Measurements from ENCODE around the gene PGLYRP4. TPM values are rescaled to one million over a fixed set of nuclear protein-coding genes. Genes with fewer than 3 reads are reported as not detected.

Gene PGLYRP4
- total and polyA plus RNA-seq, 2 donors from 2014 or later: not detected

DNA sequence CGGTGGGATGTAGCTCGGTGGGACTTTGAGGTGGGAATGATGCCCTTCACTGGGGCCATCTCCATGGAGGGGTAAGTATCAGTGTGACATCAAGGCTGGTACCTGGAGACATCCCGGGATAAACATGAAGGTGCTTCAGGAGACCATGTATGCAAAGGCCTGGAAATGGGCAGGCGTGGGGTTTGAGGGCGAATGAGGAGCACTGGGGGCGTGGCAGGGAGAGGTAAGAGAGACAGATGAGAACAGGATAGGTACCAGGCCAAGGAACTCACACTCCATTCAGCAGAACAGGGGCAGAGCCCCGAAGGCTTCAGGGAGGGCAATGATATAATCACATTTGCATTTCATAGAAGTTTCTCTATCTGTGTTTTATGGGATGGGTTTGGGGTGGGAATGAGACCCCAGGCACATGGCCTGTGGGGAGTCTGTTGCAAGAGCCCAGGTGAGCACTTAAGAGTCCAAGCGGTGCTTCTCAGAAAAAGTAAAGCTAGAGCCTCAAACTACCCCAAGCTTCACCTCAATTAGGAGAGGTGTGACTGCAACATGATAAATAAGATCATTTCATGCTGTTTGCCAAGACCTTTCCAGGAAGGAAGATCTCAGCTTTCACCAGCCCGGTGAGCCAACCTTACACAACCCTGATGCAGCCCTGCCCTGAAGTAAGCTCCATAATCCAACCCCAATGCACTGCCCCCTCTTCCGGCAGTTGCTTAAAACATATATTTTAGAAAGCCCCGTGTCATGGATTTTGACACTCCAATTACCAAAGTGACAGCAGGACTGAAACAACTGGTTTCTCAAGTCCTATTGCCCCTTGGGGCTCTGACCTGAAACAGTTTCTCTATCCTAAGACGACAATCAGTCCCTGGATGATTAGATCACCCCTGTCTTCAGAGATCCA lies 16.4 kb upstream of the PGLYRP4 start:
- no peak for FAIRE-seq

DNA sequence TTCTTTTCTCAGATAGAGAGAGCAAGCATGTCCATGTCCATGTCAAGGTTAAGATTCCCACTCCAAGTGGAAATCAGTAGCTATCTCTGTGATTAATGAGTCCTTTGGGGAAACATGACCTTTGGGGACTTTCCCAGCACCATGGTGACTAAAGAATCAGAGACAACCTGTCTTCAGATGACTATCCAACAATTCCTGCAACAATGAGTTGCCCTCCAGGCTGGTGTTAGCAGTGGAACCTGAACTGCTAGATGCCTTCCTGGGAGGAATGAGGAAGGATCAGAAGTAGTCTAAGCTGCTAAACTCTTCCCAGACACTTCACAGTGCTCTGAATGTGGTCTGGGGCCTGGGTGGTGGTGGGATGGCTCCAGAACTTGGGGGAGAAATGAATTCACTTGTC lies 15.5 kb upstream of the PGLYRP4 start:
- Histone ChIP-seq H3K27ac (ENCODE audit: low read depth in 2 of 2, low read length in 2 of 2) (no peak overlapping the region), H3K4me1 (ENCODE audit: control insufficient read depth in 2 of 3, insufficient read depth in 2 of 3, low read depth in 1 of 3, low read length in 3 of 3) (no peaks in the 10 kb centered on the region), H3K4me3 (ENCODE audit: low read length in 3 of 3) (no peak overlapping the region), H3K27me3 (ENCODE audit: control insufficient read depth, insufficient read depth, low read length) (no peaks in the 10 kb centered on the region), H3K9ac (ENCODE audit: low read length in 3 of 3) (no peak overlapping the region), H3K36me3 (ENCODE audit: control insufficient read depth in 2 of 3, insufficient read depth in 3 of 3, low read length in 3 of 3) (no peaks in the 10 kb centered on the region), H3K9me3 (ENCODE audit: control insufficient read depth in 2 of 3, insufficient read depth in 1 of 3, low read length in 3 of 3) (no peaks in the 10 kb centered on the region)
- intact Hi-C loops (cut with DNase I): no loop called here
- DNase-seq (no peak), FAIRE-seq (no peak)
- TF ChIP-seq, protein P1, sequence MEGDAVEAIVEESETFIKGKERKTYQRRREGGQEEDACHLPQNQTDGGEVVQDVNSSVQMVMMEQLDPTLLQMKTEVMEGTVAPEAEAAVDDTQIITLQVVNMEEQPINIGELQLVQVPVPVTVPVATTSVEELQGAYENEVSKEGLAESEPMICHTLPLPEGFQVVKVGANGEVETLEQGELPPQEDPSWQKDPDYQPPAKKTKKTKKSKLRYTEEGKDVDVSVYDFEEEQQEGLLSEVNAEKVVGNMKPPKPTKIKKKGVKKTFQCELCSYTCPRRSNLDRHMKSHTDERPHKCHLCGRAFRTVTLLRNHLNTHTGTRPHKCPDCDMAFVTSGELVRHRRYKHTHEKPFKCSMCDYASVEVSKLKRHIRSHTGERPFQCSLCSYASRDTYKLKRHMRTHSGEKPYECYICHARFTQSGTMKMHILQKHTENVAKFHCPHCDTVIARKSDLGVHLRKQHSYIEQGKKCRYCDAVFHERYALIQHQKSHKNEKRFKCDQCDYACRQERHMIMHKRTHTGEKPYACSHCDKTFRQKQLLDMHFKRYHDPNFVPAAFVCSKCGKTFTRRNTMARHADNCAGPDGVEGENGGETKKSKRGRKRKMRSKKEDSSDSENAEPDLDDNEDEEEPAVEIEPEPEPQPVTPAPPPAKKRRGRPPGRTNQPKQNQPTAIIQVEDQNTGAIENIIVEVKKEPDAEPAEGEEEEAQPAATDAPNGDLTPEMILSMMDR (IDR thresholded peaks at IDR 0.05; ENCODE audit: borderline replicate concordance, extremely low read depth, insufficient read depth): no peak

More for the DNA sequence above, 16.4 kb upstream of the PGLYRP4 start:
- Histone ChIP-seq H3K27me3 (ENCODE audit: control insufficient read depth, insufficient read depth, low read length) (no peaks in the 10 kb centered on the region), H3K4me1 (ENCODE audit: control insufficient read depth in 2 of 3, insufficient read depth in 2 of 3, low read depth in 1 of 3, low read length in 3 of 3) (peaks cover 0 to 2% (median 0%) of the 10 kb centered on the region in 3 donors), H3K4me3 (ENCODE audit: low read length in 3 of 3) (no peak overlapping the region), H3K36me3 (ENCODE audit: control insufficient read depth in 2 of 3, insufficient read depth in 3 of 3, low read length in 3 of 3) (no peaks in the 10 kb centered on the region), H3K27ac (ENCODE audit: low read depth in 2 of 2, low read length in 2 of 2) (no peak overlapping the region), H3K9me3 (ENCODE audit: control insufficient read depth in 2 of 3, insufficient read depth in 1 of 3, low read length in 3 of 3) (no peaks in the 10 kb centered on the region), H3K9ac (ENCODE audit: low read length in 3 of 3) (no peak overlapping the region)
- DNase-seq: peak in 3 of 5 donors; percentile 18 to 38 (median 32)
- intact Hi-C loops (cut with DNase I): no loop called here
- TF ChIP-seq, protein P1 (IDR thresholded peaks at IDR 0.05; ENCODE audit: borderline replicate concordance, extremely low read depth, insufficient read depth): no peak

DNA sequence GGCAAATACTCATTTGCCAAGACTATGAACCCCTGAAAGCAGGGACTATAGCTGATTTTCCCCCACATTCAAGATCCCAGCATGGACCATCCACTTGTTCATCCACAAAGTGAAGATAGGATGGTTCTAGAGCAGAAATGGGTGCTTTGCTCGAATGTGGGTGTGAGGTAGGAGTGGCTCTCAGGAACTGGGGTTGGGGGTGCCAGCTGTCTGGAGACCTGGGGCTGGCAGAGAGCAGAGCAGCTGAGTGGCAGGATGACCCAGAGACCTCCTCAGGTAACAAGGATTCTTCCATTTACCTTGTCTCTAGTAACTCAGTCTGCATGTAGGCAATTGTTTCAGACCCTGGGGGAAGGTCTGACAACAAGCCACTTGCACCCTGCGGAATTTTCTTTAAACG lies 15.0 kb upstream of the PGLYRP4 start:
- no peak overlapping the region for H3K9ac ChIP-seq (ENCODE audit: low read length in 3 of 3)
- H3K4me3 ChIP-seq (ENCODE audit: low read length in 3 of 3): no peak overlapping the region
- FAIRE-seq: no peak
- H3K27ac ChIP-seq (ENCODE audit: low read depth in 2 of 2, low read length in 2 of 2): no peak overlapping the region
- TF ChIP-seq, protein P1 (IDR thresholded peaks at IDR 0.05; ENCODE audit: borderline replicate concordance, extremely low read depth, insufficient read depth): no peak
- no peaks in the 10 kb centered on the region for H3K9me3 ChIP-seq (ENCODE audit: control insufficient read depth in 2 of 3, insufficient read depth in 1 of 3, low read length in 3 of 3)
- H3K4me1 ChIP-seq (ENCODE audit: control insufficient read depth in 2 of 3, insufficient read depth in 2 of 3, low read depth in 1 of 3, low read length in 3 of 3): no peaks in the 10 kb centered on the region
- peak in 1 of 5 donors; percentile 6 for DNase-seq
- intact Hi-C loops (cut with DNase I): no loop called here
- H3K27me3 ChIP-seq (ENCODE audit: control insufficient read depth, insufficient read depth, low read length): no peaks in the 10 kb centered on the region
- H3K36me3 ChIP-seq (ENCODE audit: control insufficient read depth in 2 of 3, insufficient read depth in 3 of 3, low read length in 3 of 3): no peaks in the 10 kb centered on the region

Measured in kidney (tissue), 14 donors.